ENCODE data around the gene SLC2A4RG.

The SLC2A4RG gene

DNA sequence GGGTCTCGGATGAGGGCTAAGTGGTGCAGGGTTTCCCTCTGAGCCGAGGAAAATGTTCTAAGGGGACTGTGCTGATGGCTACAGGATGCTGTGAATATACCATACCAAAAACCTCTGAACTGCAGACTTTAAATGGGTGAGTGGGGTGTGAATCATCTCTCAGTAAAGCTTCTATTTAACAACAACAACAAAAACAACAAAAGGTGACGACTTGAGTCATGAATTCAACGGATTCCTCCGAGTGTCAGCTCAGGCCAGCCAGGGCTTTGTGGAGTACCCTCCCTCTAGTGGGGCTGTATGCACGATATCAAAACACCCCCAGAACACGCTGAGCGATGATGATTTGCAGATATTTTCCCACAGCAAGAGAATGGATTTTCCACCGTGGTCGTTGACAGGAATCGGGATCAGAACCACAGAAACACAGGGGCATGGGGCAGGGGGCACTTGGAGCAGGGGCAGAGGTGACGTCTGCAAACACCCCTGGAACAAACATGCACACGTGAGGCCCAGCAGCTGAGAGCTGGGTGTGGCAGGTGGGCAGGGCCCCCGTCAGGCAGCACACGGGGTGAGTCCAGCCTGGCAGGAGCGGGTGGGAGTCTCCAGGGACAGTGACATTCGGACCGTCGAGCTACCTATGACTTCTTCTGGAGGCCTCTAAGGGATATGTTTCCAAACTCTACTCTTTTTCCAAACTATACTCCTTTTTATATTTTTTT lies 38.6 kb downstream of the SLC2A4RG start:
- TF ChIP-seq, protein P1, sequence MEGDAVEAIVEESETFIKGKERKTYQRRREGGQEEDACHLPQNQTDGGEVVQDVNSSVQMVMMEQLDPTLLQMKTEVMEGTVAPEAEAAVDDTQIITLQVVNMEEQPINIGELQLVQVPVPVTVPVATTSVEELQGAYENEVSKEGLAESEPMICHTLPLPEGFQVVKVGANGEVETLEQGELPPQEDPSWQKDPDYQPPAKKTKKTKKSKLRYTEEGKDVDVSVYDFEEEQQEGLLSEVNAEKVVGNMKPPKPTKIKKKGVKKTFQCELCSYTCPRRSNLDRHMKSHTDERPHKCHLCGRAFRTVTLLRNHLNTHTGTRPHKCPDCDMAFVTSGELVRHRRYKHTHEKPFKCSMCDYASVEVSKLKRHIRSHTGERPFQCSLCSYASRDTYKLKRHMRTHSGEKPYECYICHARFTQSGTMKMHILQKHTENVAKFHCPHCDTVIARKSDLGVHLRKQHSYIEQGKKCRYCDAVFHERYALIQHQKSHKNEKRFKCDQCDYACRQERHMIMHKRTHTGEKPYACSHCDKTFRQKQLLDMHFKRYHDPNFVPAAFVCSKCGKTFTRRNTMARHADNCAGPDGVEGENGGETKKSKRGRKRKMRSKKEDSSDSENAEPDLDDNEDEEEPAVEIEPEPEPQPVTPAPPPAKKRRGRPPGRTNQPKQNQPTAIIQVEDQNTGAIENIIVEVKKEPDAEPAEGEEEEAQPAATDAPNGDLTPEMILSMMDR (IDR thresholded peaks at IDR 0.05; ENCODE audit: borderline replicate concordance, control extremely low read depth, extremely low read depth, insufficient read depth, missing control alignments), result no peak
- in situ Hi-C loops (cut with MboI; ENCODE audit: low sequenced_read_pairs, unreplicated experiment), result no loop called here
- DNase-seq (ENCODE audit: low spot score), result no peak

DNA sequence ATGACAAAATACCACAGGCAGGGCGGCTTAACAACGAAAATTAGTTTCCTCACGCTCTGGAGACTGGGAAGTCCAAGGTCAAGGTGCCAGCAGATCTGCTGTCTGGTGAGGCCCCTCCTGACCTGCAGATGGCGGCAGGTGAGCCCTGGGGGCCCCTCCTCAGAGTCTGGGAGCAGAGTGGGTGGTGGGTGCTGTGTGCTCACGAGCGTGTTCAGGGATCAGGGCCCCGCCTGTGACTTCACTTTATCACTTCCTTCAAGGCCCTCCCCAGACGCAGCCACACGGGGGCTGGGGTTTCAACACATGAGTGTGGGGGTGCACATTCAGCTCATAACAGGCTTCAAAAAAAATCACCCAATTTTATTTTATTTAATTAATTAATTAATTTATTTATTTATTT lies 39.3 kb downstream of the SLC2A4RG start:
- TF ChIP-seq, protein P1 (IDR thresholded peaks at IDR 0.05; ENCODE audit: borderline replicate concordance, control extremely low read depth, extremely low read depth, insufficient read depth, missing control alignments), result no peak
- in situ Hi-C loops (cut with MboI; ENCODE audit: low sequenced_read_pairs, unreplicated experiment), result no loop called here
- DNase-seq (ENCODE audit: low spot score), result no peak

DNA sequence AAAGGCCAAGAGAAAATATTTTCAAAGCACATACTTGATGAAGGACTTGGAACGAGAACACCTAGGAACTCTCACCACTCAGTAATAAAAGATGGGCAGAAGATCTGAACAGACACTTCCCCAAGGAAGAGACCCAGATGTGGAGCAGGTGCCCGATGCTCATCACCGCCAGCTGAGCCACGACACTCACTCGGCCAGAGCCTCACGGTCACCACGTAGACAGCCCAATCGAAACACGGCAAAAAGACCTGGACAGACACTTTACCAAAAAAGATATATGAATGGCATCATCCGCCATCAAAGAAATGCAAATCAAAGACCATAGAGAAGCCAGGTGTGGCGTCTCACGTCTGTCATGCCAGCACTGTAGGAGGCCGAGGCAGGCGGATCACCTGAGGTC lies 41.6 kb downstream of the SLC2A4RG start:
- TF ChIP-seq, protein P1 (IDR thresholded peaks at IDR 0.05; ENCODE audit: borderline replicate concordance, control extremely low read depth, extremely low read depth, insufficient read depth, missing control alignments), result no peak
- DNase-seq (ENCODE audit: low spot score), result no peak
- in situ Hi-C loops (cut with MboI; ENCODE audit: low sequenced_read_pairs, unreplicated experiment), result no loop called here

DNA sequence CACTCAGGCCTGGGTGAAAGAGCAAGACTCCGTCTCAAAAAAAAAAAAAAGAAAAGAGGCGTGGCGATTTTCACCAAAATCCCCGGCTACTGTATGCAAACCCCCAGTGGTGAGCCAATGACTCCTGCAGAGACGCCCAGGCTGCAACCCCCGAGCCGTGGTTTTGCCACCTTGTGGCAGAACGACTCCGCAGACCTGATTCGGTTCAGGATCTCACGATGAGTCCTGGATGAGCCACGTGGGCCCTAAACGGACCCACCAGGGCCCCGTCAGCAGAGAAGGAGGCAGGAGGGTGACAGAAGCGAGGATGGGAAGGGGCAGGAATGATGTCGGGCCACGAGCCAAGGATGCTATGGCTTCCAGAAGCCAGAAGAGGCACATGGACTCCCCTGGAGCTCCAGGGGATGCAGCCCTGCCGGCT lies 42.5 kb downstream of the SLC2A4RG start:
- TF ChIP-seq, protein P1 (IDR thresholded peaks at IDR 0.05; ENCODE audit: borderline replicate concordance, control extremely low read depth, extremely low read depth, insufficient read depth, missing control alignments), result no peak
- DNase-seq (ENCODE audit: low spot score), result no peak
- in situ Hi-C loops (cut with MboI; ENCODE audit: low sequenced_read_pairs, unreplicated experiment), result no loop called here

DNA sequence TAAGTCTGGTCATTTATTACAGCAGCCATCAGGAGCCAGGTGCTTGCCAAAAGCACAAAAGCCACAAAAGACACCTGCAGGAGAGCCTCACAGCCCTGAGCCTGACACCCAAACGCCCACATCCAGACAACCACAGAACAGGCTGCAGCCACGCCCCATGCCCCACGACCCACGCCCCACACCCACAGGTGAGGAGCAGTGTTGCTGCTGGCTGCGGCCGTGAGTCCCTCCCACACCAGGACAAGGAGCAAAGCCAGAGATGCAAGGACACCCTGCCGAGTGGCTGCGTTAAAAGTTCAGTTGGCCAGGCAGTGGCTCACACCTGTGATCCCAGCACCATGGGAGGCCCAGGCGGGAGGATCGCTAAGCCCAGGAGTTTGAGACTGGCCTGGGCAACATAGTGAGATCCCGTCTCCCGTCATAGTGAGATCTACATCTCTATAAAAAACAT lies 43.0 kb downstream of the SLC2A4RG start:
- no peak for DNase-seq (ENCODE audit: low spot score)
- TF ChIP-seq, protein P1 (IDR thresholded peaks at IDR 0.05; ENCODE audit: borderline replicate concordance, control extremely low read depth, extremely low read depth, insufficient read depth, missing control alignments), result no peak
- in situ Hi-C loops (cut with MboI; ENCODE audit: low sequenced_read_pairs, unreplicated experiment), result no loop called here

DNA sequence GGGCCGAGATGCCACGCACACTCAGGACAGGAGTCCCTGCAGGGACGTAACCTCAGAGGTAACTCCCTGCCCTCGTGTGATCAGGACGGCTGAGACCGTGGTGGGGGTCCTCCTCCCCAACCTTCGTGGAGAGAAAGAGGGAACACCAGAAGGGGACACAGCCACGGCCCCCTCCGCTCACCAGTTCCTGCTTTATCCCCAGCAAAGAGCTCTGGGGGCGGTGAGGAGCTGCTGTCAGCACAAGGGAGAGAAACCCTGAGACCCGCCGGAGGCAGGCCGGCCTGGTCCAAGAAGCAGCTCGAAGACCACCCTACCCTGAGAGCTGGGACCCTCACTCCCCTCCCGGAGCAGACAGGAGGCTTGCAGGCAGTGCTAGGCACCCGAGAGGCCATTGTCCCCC lies 44.4 kb downstream of the SLC2A4RG start:
- TF ChIP-seq, protein P1 (IDR thresholded peaks at IDR 0.05; ENCODE audit: borderline replicate concordance, control extremely low read depth, extremely low read depth, insufficient read depth, missing control alignments), result no peak
- no peak for DNase-seq (ENCODE audit: low spot score)
- in situ Hi-C loops (cut with MboI; ENCODE audit: low sequenced_read_pairs, unreplicated experiment), result no loop called here
